ENCODE data around the gene A3GALT2.

A3GALT2 gene

GRCh38 chr1:33320619-33321165 is at the start of gene A3GALT2:
TSS of gene A3GALT2 (minus strand) at chr1:33321098. CDS start at chr1:33321098, 0 bp downstream.
- no peak for DNase-seq

DNA sequence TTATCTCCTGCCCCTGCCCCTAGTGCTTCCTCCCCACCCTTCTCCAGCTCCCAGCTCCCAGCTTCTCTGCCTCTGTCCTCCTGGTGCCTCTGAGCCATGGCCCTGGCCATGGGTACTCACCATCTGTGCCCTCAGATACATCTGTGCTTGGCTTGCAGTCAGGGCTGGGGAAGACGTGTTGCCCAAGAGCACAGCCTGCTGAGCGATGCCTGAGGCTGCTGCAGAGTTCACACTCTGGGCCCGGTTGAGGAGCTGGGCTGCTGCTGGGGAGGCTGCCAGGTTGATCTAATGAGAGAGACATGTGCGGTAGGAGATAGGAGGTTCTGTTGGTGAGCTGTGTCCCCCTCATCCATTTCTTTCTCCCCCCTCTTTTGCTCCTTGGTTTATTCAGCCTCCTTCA is 49.4 kb upstream of the A3GALT2 start:
- no peak for DNase-seq

- no peak for DNase-seq
Observed at GRCh38 chr1:33369764-33370163, 48.9 kb upstream of the A3GALT2 start.

GRCh38 chr1:33369081-33369480 is 48.2 kb upstream of the A3GALT2 start:
- no peak for DNase-seq

DNA sequence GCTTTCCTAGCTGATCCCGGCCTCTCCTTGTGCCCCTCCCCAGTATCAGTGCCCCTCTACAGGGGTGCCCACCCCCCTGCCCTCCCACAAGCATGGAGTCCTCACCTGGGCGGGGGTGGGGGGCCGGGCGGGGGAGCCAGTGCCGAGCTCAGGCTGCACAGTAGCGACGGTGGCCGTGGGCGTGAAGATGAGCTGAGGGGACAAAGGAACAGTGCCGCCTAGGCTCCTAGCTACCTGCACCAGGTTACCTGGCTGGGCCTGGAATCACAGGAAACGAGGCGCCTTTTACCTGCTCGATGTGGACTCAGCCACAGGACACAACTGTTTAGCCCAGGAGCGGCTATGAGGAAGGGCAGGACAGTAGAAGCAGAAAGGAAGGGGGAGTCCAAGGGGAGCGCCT is 47.5 kb upstream of the A3GALT2 start:
- no peak for DNase-seq

GRCh38 chr1:33367485-33368405 is 46.8 kb upstream of the A3GALT2 start:
- no peak for DNase-seq

GRCh38 chr1:33366762-33367484 is 46.0 kb upstream of the A3GALT2 start:
- DNase-seq, result no peak

DNA sequence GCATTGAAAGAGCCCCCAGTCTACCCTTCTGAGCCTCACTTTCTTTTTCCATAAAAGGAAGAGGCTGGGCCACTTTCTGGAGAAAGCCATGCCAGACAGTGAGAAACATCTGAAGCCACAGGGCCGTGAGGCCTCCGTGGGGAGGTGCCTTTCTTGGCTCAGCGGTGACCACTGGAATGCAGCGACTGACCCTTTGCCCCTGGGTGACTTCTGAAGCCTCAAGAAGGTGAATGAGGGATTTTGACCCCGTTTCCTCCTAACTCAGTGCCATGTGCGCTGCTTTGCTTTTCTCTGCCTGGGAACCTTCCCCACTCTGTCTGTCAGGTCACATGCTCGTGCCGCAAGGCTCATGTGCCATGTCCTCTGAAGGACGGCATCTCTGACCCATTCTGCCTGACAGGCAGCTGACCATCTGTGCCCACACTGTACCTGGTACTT is 44.7 kb upstream of the A3GALT2 start:
- DNase-seq, result no peak

- no peak for DNase-seq
Observed at GRCh38 chr1:33364565-33364918, 43.6 kb upstream of the A3GALT2 start.

- no peak for DNase-seq
Observed at GRCh38 chr1:33363470-33363861, 42.6 kb upstream of the A3GALT2 start.

- DNase-seq, result no peak
Observed at GRCh38 chr1:33363021-33363420, 42.1 kb upstream of the A3GALT2 start.

GRCh38 chr1:33361532-33362235 is 40.8 kb upstream of the A3GALT2 start:
- no peak for DNase-seq

DNA sequence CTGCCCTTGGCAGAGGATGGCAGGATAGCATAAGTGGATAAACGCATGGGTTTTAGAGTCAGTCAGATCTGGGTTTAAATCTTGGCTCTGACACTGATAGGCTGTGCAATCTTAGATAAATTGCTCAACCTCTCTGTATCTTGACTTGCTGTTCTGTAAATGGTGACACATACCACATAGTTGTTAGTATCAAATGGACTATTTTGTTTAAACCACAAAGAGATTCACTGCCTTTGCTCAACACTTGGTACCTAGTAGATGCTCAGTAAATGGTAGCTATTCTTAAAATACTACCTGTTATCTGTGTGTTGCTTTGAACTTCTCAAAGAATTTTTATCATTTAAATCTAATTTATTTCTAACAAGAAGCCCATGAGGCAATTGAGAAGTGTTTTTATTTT is 39.5 kb upstream of the A3GALT2 start:
- DNase-seq, result no peak

DNA sequence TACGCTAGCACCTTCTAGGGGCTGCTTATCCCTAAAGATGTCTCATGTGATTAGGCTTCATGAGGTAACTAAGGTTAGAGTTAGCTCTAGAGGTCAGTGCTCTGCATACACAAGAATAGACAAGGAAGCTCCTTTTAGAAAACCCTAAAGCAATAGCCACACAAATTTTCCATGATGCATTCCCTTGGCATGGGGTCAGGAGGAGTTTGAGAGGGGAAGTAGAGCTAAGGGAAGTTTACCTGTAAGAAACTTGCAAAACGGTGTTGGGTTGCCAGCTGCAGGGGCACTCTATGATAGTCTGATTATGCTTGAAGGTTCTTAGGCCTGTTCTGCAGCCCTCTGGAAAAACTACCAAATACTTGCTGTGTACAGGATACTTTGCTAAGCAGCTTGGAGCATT is 39.0 kb upstream of the A3GALT2 start:
- no peak for DNase-seq

GRCh38 chr1:33358795-33359503 is 38.1 kb upstream of the A3GALT2 start:
- no peak for DNase-seq

DNA sequence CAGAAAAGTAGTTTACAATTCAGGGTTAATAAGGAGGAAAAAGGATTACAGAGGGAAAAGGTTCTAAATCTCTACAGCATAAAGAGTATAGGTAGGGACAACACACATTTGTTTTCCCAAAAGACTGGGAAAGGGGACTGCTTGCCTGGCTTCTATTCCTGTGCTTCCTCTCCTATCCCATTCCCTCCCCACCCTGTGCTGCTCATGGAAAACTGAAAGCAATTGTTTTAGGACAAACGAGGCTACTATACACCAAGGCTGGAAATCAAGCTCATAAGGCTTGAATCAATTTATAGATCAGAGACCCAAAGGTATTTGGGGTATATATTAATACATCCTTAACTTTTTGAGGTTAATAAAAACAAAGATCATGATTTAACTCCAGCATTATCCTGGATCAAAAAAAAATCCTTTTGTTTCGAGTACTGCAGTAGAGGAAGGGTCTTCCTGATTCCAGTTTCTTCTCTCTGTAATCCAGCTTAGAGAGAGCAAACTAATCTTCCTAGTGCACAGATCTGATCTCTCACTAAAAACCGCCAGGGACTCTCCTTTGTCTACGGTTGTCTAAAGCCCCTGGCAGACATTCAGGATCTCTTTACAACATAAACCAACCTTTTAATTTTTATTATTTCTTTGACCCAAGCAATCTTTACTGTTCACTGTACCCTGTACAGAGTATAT is 37.4 kb upstream of the A3GALT2 start:
- no peak for DNase-seq

GRCh38 chr1:33357099-33357498 is 36.2 kb upstream of the A3GALT2 start:
- DNase-seq, result no peak

DNA sequence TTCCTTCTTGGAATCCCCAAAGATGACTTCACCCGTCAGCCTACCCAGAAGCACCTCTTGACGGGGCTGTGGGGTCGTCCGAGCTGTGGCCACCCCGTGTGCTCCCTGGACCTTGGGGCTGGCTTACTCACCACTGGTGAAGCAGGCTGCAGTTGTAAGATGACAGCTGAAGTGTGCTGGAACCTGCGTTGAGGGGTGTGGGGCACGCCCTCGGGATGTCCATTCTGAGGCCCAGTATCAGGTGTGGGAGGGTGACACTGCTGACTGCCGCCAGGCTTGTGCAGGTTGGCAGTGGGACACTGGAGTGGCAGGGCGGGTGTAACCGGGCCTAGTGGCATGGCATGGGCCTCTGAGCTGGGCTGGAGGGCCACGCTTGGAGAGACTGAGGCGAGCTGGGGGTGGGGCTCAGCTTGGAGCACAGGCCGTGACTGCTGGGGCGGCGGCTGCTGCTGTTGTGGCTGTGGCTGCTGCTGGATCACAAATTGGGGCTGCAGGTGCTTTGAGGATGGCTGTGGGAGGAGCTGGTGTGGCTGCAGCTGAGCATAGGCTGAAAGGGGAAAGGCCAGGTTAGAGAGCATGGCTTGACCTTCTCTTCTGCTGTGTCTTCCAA is 33.9 kb upstream of the A3GALT2 start:
- DNase-seq, result no peak

DNA sequence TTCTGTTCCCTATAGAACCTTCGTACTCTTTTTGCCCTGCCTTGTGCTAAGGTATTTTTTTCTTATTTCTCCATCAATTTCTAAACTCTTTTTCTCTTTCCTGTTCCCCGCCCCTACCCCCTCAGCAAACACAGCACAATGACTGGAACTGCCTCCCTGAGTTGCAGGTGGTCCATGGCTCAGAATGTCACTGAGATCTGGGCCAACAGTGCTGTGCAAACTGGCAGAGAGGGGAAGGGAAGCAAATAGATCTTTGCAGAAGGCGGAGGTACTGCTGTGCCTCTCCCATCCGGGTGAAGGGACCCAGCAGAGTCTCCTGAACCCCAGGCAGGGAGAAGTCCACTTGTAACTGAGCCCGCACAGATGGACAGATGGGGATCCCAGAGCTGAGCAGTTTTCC is 32.6 kb upstream of the A3GALT2 start:
- DNase-seq, result no peak

DNA sequence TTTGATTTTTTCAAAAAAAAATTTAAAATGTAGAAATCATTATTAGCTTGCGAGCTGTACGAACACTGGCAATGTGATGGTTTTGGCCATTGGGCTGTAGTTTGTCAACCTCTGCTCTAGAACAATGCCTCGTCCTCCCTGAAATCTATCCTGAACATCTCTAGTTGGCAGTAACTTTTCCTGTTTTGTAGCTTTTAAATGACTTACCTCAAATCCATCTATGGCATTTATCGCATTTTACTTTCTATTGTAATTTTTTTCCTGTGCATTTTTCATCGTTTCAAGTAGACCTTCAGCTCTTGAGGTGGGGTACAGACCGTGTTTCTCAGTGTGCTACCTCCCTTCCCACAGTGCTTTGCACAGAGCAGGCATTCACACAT is 30.4 kb upstream of the A3GALT2 start:
- DNase-seq, result no peak

- DNase-seq, result no peak
Observed at GRCh38 chr1:33350611-33351280, 29.8 kb upstream of the A3GALT2 start.

All from SIG-M5 (cell line).